Measurements from ENCODE around the gene LAMTOR5. TPM values are rescaled to one million over a fixed set of nuclear protein-coding genes. Genes with fewer than 3 reads are reported as not detected.
A peak's percentile ranks its signal among the peaks of the same experiment; 100 is the strongest.

The LAMTOR5 gene
- total and polyA plus RNA-seq, 2 of the 13 experiments (the other 11 are each of a cell fraction or from before 2014, with no cell fraction given): 96.7 to 400 TPM

- TF ChIP-seq, protein P1, sequence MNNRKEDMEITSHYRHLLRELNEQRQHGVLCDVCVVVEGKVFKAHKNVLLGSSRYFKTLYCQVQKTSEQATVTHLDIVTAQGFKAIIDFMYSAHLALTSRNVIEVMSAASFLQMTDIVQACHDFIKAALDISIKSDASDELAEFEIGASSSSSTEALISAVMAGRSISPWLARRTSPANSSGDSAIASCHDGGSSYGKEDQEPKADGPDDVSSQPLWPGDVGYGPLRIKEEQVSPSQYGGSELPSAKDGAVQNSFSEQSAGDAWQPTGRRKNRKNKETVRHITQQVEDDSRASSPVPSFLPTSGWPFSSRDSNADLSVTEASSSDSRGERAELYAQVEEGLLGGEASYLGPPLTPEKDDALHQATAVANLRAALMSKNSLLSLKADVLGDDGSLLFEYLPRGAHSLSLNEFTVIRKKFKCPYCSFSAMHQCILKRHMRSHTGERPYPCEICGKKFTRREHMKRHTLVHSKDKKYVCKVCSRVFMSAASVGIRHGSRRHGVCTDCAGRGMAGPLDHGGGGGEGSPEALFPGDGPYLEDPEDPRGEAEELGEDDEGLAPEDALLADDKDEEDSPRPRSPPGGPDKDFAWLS (CRISPR knock-in tag; IDR thresholded peaks at IDR 0.05; ENCODE audit: borderline replicate concordance): no peak
- no peak for TF ChIP-seq NFYB (CRISPR knock-in tag; IDR thresholded peaks at IDR 0.05)
- no peak for TF ChIP-seq ZKSCAN1 (IDR thresholded peaks at IDR 0.05; ENCODE audit: low read length)
- no peak for TF ChIP-seq ZNF296 (CRISPR knock-in tag; conservative IDR thresholded peaks at IDR 0.05)
- TF ChIP-seq SRSF4 (IDR thresholded peaks at IDR 0.05; ENCODE audit: low read depth, low read length, poor library complexity, severe bottlenecking): no peak
- TF ChIP-seq ZNF564 (CRISPR knock-in tag; IDR thresholded peaks at IDR 0.05): no peak
- TF ChIP-seq MEIS2 (CRISPR knock-in tag; IDR thresholded peaks at IDR 0.05): no peak
- no peak for TF ChIP-seq ZNF713 (CRISPR knock-in tag; IDR thresholded peaks at IDR 0.05)
- TF ChIP-seq NFIC (IDR thresholded peaks at IDR 0.05; ENCODE audit: low read length): no peak
- no peak for TF ChIP-seq ZNF343 (CRISPR knock-in tag; IDR thresholded peaks at IDR 0.05)
- TF ChIP-seq ZNF672 (CRISPR knock-in tag; IDR thresholded peaks at IDR 0.05): no peak
- TF ChIP-seq ZNF775 (CRISPR knock-in tag; IDR thresholded peaks at IDR 0.05; ENCODE audit: borderline replicate concordance): no peak
- TF ChIP-seq FOXC1 (CRISPR knock-in tag; IDR thresholded peaks at IDR 0.05; ENCODE audit: borderline replicate concordance): no peak
- no peak for TF ChIP-seq NFKBIZ (CRISPR knock-in tag; IDR thresholded peaks at IDR 0.05)
- TF ChIP-seq PHB2 (IDR thresholded peaks at IDR 0.05; ENCODE audit: partially characterized antibody): no peak
- TF ChIP-seq ZNF337 (CRISPR knock-in tag; IDR thresholded peaks at IDR 0.05; ENCODE audit: borderline replicate concordance, low read depth): no peak
- TF ChIP-seq, protein P2, sequence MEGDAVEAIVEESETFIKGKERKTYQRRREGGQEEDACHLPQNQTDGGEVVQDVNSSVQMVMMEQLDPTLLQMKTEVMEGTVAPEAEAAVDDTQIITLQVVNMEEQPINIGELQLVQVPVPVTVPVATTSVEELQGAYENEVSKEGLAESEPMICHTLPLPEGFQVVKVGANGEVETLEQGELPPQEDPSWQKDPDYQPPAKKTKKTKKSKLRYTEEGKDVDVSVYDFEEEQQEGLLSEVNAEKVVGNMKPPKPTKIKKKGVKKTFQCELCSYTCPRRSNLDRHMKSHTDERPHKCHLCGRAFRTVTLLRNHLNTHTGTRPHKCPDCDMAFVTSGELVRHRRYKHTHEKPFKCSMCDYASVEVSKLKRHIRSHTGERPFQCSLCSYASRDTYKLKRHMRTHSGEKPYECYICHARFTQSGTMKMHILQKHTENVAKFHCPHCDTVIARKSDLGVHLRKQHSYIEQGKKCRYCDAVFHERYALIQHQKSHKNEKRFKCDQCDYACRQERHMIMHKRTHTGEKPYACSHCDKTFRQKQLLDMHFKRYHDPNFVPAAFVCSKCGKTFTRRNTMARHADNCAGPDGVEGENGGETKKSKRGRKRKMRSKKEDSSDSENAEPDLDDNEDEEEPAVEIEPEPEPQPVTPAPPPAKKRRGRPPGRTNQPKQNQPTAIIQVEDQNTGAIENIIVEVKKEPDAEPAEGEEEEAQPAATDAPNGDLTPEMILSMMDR (CRISPR knock-in tag; IDR thresholded peaks at IDR 0.05): peak; percentile 55
- TF ChIP-seq RFX3 (CRISPR knock-in tag; IDR thresholded peaks at IDR 0.05): no peak
- no peak for TF ChIP-seq SMYD3 (CRISPR knock-in tag; IDR thresholded peaks at IDR 0.05)
- no peak for TF ChIP-seq CCAR2 (optimal IDR thresholded peaks at IDR 0.05; ENCODE audit: low read depth, low read length)
- TF ChIP-seq PATZ1 (CRISPR knock-in tag; IDR thresholded peaks at IDR 0.05): peak; percentile 51; the same call in 1 of the 2 replicates
- no peak for TF ChIP-seq TRIM24 (CRISPR knock-in tag; IDR thresholded peaks at IDR 0.05)
- no peak for TF ChIP-seq JUNB (CRISPR knock-in tag; IDR thresholded peaks at IDR 0.05; ENCODE audit: borderline replicate concordance)
- no peak for TF ChIP-seq AGO1 (IDR thresholded peaks at IDR 0.05; ENCODE audit: low read depth, low read length, poor library complexity, severe bottlenecking)
- TF ChIP-seq, protein P3, sequence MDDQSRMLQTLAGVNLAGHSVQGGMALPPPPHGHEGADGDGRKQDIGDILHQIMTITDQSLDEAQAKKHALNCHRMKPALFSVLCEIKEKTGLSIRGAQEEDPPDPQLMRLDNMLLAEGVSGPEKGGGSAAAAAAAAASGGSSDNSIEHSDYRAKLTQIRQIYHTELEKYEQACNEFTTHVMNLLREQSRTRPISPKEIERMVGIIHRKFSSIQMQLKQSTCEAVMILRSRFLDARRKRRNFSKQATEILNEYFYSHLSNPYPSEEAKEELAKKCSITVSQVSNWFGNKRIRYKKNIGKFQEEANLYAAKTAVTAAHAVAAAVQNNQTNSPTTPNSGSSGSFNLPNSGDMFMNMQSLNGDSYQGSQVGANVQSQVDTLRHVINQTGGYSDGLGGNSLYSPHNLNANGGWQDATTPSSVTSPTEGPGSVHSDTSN (CRISPR knock-in tag; IDR thresholded peaks at IDR 0.05; ENCODE audit: borderline replicate concordance): no peak
These were observed 26.3 kb upstream of the LAMTOR5 start (continued) for GRCh38 chr1:110433803-110434202.

All from HepG2 (cell line).